GM20431 (cell line): Measurements from ENCODE around the gene TMEM214.

ENCODE experiments used
- in situ Hi-C: fragments of 300-500 bp; cut with MseI, MboI; formaldehyde crosslinking; loops from one replicate; pipeline ENCODE4 v1.15.0; 2020; ENCODE audit warnings: low sequenced_read_pairs; ENCODE audit not compliant: unreplicated experiment

TMEM214 gene

GRCh38 chr2:27038631-27039339 is 6.0 kb downstream of the TMEM214 start:
- in situ Hi-C loops = no loop called here

- in situ Hi-C loops = no loop called here
Observed at GRCh38 chr2:27039426-27039825, 6.7 kb downstream of the TMEM214 start.

GRCh38 chr2:27039871-27040270 is 7.1 kb downstream of the TMEM214 start:
- in situ Hi-C loops = no loop called here

- in situ Hi-C loops = no loop called here
Observed at GRCh38 chr2:27040282-27040681, 7.5 kb downstream of the TMEM214 start.

GRCh38 chr2:27041752-27042151 is 9.0 kb downstream of the TMEM214 start:
- in situ Hi-C loops = no loop called here

GRCh38 chr2:27042159-27042661 is 9.4 kb downstream of the TMEM214 start:
- in situ Hi-C loops = no loop called here

- in situ Hi-C loops = no loop called here
Observed at GRCh38 chr2:27042985-27043634, 10.3 kb downstream of the TMEM214 start.

- in situ Hi-C loops = no loop called here
Observed at GRCh38 chr2:27049422-27050280, 16.9 kb downstream of the TMEM214 start.

GRCh38 chr2:27050281-27050995 is 17.7 kb downstream of the TMEM214 start:
- in situ Hi-C loops = no loop called here

- in situ Hi-C loops = no loop called here
Observed at GRCh38 chr2:27050996-27051901, 18.5 kb downstream of the TMEM214 start, which contains the start of gene AGBL5. Gene AGBL5, plus strand, starts transcription at chr2:27051668. Its CDS starts 1,291 bp downstream, at chr2:27052959.

GRCh38 chr2:27051902-27052645 is 19.3 kb downstream of the TMEM214 start:
- in situ Hi-C loops = no loop called here

GRCh38 chr2:27053321-27053720 is 20.6 kb downstream of the TMEM214 start:
- in situ Hi-C loops = no loop called here

- in situ Hi-C loops = no loop called here
Observed at GRCh38 chr2:27053776-27054175, 21.0 kb downstream of the TMEM214 start.

GRCh38 chr2:27054721-27055120 is 22.0 kb downstream of the TMEM214 start:
- in situ Hi-C loops = no loop called here

GRCh38 chr2:27057184-27057583 is 24.4 kb downstream of the TMEM214 start:
- in situ Hi-C loops = no loop called here

GRCh38 chr2:27058210-27058609 is 25.4 kb downstream of the TMEM214 start:
- in situ Hi-C loops = no loop called here

GRCh38 chr2:27059141-27059820 is 26.5 kb downstream of the TMEM214 start:
- in situ Hi-C loops = no loop called here

GRCh38 chr2:27060323-27060722 is 27.6 kb downstream of the TMEM214 start:
- in situ Hi-C loops = no loop called here
